IMR-90 (cell line): ENCODE measurements around the gene GPR153. TPM values are rescaled to one million over a fixed set of nuclear protein-coding genes. Genes with fewer than 3 reads are reported as not detected.

Experiments used
- ATAC-seq: fragments of 200-7000 bp; cut with Tn5 transposase; 2 replicates; pipeline ENCODE4 v1.9.1; 2020; ENCODE audit warnings: low read depth, mild to moderate bottlenecking, moderate library complexity
- BruUV-seq: library from RNA; stranded (reverse); fragments of 400-500 nt; replicated peaks from 2 replicates; lab custom pipeline; 2021; lab: Mats Ljungman, UMichigan
- CTCF ChIA-PET: fragments of 300-600 bp; formaldehyde crosslinking; extraction: SDS; loops from one replicate; lab custom pipeline; 2021; ENCODE audit warnings: antibody characterized with exemption; lab: Yijun Ruan, JAX
- POLR2A ChIA-PET: fragments of 300-600 bp; sonication (Branson Sonifier 250); formaldehyde crosslinking; loops from one replicate; lab custom pipeline; 2022; ENCODE audit warnings: antibody characterized with exemption; ENCODE audit not compliant: unreplicated experiment; lab: Charles Lee
- DNase-seq: peaks from one replicate; pipeline ENCODE4 v3.0.0; 2013
- H2AFZ ChIP-seq: replicated peaks from 2 replicates; pipeline ENCODE3; 2013; ENCODE audit warnings: low read length, mild to moderate bottlenecking; ENCODE audit not compliant: poor library complexity
- H2AK5ac ChIP-seq: 2 replicates; pipeline ENCODE4 v1.6.1; 2013; ENCODE audit warnings: low read depth, low read length, inconsistent platforms
- H2AK9ac ChIP-seq: replicated peaks from 2 replicates; pipeline ENCODE3; 2013; ENCODE audit warnings: mild to moderate bottlenecking, low read depth, low read length, moderate library complexity; ENCODE audit not compliant: poor library complexity
- H2BK120ac ChIP-seq: 2 replicates; pipeline ENCODE4 v1.6.1; 2013; ENCODE audit warnings: low read depth, low read length, inconsistent platforms
- H2BK15ac ChIP-seq: 3 replicates; pipeline ENCODE4 v1.6.1; 2013; ENCODE audit warnings: low read depth, low read length, inconsistent platforms
- H2BK20ac ChIP-seq: 2 replicates; pipeline ENCODE4 v1.6.1; 2013; ENCODE audit warnings: low read depth, mild to moderate bottlenecking, inconsistent platforms, low read length, moderate library complexity
- H2BK5ac ChIP-seq: 2 replicates; pipeline ENCODE4 v1.6.1; 2013; ENCODE audit warnings: mild to moderate bottlenecking, low read depth, low read length, inconsistent platforms; ENCODE audit not compliant: poor library complexity, severe bottlenecking
- H3K14ac ChIP-seq: replicated peaks from 2 replicates; pipeline ENCODE4 v1.6.1; 2013; ENCODE audit warnings: low read depth, low read length, inconsistent platforms
- H3K18ac ChIP-seq: 2 replicates; pipeline ENCODE4 v1.6.1; 2013; ENCODE audit warnings: low read depth, low read length, control low read depth
- H3K23ac ChIP-seq: 2 replicates; pipeline ENCODE4 v1.6.1; 2013; ENCODE audit warnings: low read depth, low read length, inconsistent platforms
- H3K27ac ChIP-seq: 2 replicates; pipeline ENCODE4 v1.5.1; 2013; ENCODE audit warnings: mild to moderate bottlenecking, control low read depth, low read length; ENCODE audit not compliant: insufficient read depth
- H3K27me3 ChIP-seq: 2 replicates; pipeline ENCODE4 v1.6.1; 2013; ENCODE audit warnings: low read length; ENCODE audit not compliant: control insufficient read depth, insufficient read depth
- H3K36me3 ChIP-seq: 2 replicates; pipeline ENCODE4 v1.6.1; 2013; ENCODE audit warnings: low read length, mixed read lengths; ENCODE audit not compliant: control insufficient read depth, insufficient read depth
- H3K4ac ChIP-seq: 2 replicates; pipeline ENCODE4 v1.6.1; 2013; ENCODE audit warnings: low read depth, low read length, inconsistent platforms
- H3K4me1 ChIP-seq: 2 replicates; pipeline ENCODE4 v1.6.1; 2013; ENCODE audit warnings: low read length, mixed read lengths; ENCODE audit not compliant: control insufficient read depth, insufficient read depth
- H3K4me2 ChIP-seq: 2 replicates; pipeline ENCODE4 v1.6.1; 2013; ENCODE audit warnings: low read depth, mild to moderate bottlenecking, control low read depth, low read length, moderate library complexity
- H3K4me3 ChIP-seq: 2 replicates; pipeline ENCODE4 v1.5.1; 2013; ENCODE audit warnings: low read depth, mild to moderate bottlenecking, control low read depth, low read length, moderate library complexity; ENCODE audit not compliant: insufficient read depth
- H3K56ac ChIP-seq: 2 replicates; pipeline ENCODE4 v1.6.1; 2013; ENCODE audit warnings: low read length, inconsistent platforms; ENCODE audit not compliant: insufficient read depth; ENCODE audit errors: extremely low read depth
- H3K79me1 ChIP-seq, 2 experiments: 2 replicates each; pipeline ENCODE4 v1.6.1; 2013; ENCODE audit warnings: low read length in 2 of 2, inconsistent platforms in 1 of 2, low read depth in 1 of 2
- H3K9ac ChIP-seq: 2 replicates; pipeline ENCODE4 v1.6.1; 2013; ENCODE audit warnings: low read depth, low read length, control low read depth
- H3K9me1 ChIP-seq: 2 replicates; pipeline ENCODE4 v1.6.1; 2013; ENCODE audit warnings: low read length, inconsistent platforms; ENCODE audit not compliant: insufficient read depth
- H3K9me3 ChIP-seq: 2 replicates; pipeline ENCODE4 v1.6.1; 2013; ENCODE audit warnings: low read length; ENCODE audit not compliant: control insufficient read depth, insufficient read depth
- H4K20me1 ChIP-seq: 2 replicates; pipeline ENCODE4 v1.6.1; 2013; ENCODE audit warnings: low read length, inconsistent platforms; ENCODE audit not compliant: insufficient read depth
- H4K5ac ChIP-seq: 2 replicates; pipeline ENCODE4 v1.6.1; 2013; ENCODE audit warnings: mild to moderate bottlenecking, low read depth, low read length, control low read depth
- H4K8ac ChIP-seq, 2 experiments: 2 replicates each; pipeline ENCODE4 v1.6.1; 2013; ENCODE audit warnings: low read depth in 2 of 2, low read length in 2 of 2, control low read depth in 1 of 2, inconsistent platforms in 1 of 2
- H4K91ac ChIP-seq: 2 replicates; pipeline ENCODE4 v1.6.1; 2013; ENCODE audit warnings: low read depth, low read length, inconsistent platforms; ENCODE audit not compliant: insufficient read depth
- CEBPB ChIP-seq: IDR thresholded peaks from 2 replicates; pipeline ENCODE4 v1.6.1; 2012; ENCODE audit warnings: low read depth, low read length, improper control_type of control experiment
- CHD1 ChIP-seq: IDR thresholded peaks from 2 replicates; pipeline ENCODE4 v1.6.1; 2012; ENCODE audit warnings: low read depth, low read length, improper control_type of control experiment
- NFE2L2 ChIP-seq: fragments of 150-350 bp; IDR thresholded peaks from 2 replicates; pipeline ENCODE4 v1.6.1; 2016; ENCODE audit warnings: low read depth, mild to moderate bottlenecking, low read length
- USF2 ChIP-seq: fragments of 150-350 bp; IDR thresholded peaks from 2 replicates; pipeline ENCODE4 v1.6.1; 2017; ENCODE audit warnings: mild to moderate bottlenecking, antibody characterized with exemption, low read length, low read depth
- WGBS, 2 experiments: methylation state at CpG; one replicate each; pipeline versions ENCODE4 v1.1.5 to v1.1.7; 2013; ENCODE audit warnings: missing lambda C conversion rate in 2 of 2; ENCODE audit not compliant: insufficient read length in 1 of 2; ENCODE audit errors: extremely low coverage in 2 of 2; 5-methylcytosine and 5-hydroxymethylcytosine counted together
- dilution Hi-C: fragments of 300-500 bp; cut with HindIII; formaldehyde crosslinking; loops from one replicate; pipeline ENCODE4 v1.14.3; 2018; ENCODE audit warnings: low sequenced_read_pairs; ENCODE audit not compliant: unreplicated experiment
- in situ Hi-C: fragments of 300-500 bp; cut with MboI; formaldehyde crosslinking; loops from 3 replicates; pipeline ENCODE4 v1.14.3; 2019; ENCODE audit warnings: low sequenced_read_pairs, inconsistent platforms, mixed read lengths
- intact Hi-C: fragments of 100-400 bp; cut with micrococcal nuclease; formaldehyde crosslinking; loops from 2 replicates; pipeline ENCODE4 v1.10.0; 2022
- polyA plus RNA-seq, 3 experiments: library from polyadenylated mRNA; depleted of rRNA; stranded (reverse); fragments of >200 nt; gene quantifications; 2 replicates each; pipeline ENCODE4 v1.2.3, GENCODE V29; 2012; ENCODE audit warnings: low replicate concordance in 1 of 3
- total RNA-seq: library from RNA; depleted of rRNA; stranded (reverse); fragments of >200 nt; gene quantifications from 2 replicates; pipeline ENCODE4 v1.2.3, GENCODE V29; 2012
- TF ChIP-seq, protein P1 (sequence below): conservative IDR thresholded peaks from 2 replicates; pipeline ENCODE4 v1.5.1; 2012; ENCODE audit warnings: mild to moderate bottlenecking, low read depth, low read length, improper control_type of control experiment

GPR153 gene
- total and polyA plus RNA-seq, 2 of the 4 experiments (the other 2 are of a cell fraction) = 1.8 to 5.2 TPM

- Histone ChIP-seq H2AFZ (no peak overlapping the region), H3K9me1 (no peaks in the 10 kb centered on the region), H2BK5ac (no peak overlapping the region), H2BK120ac (no peak overlapping the region), H4K91ac (no peak overlapping the region), H4K20me1 (peaks cover 9% of the 10 kb centered on the region), H3K36me3 (no peaks in the 10 kb centered on the region), H3K79me1 (no peaks in the 10 kb centered on the region), H3K4me1 (no peaks in the 10 kb centered on the region), H3K14ac (no peak overlapping the region), H3K56ac (no peak overlapping the region), H3K18ac (no peak overlapping the region), H2AK5ac (no peak overlapping the region), H2BK20ac (no peak overlapping the region), H3K4ac (no peak overlapping the region), H3K23ac (no peak overlapping the region), H3K4me2 (no peak overlapping the region), H3K4me3 (no peak overlapping the region), H4K5ac (no peak overlapping the region), H2AK9ac (no peak overlapping the region), H3K27me3 (peaks cover 30% of the 10 kb centered on the region), H3K9me3 (no peaks in the 10 kb centered on the region), H3K9ac (no peak overlapping the region), H2BK15ac (no peak overlapping the region), H3K27ac (no peak overlapping the region), H4K8ac (no peak overlapping the region)
- POLR2A ChIA-PET = no interaction called here
- WGBS, 2 experiments = 79% methylated on average over 5 of the region's 15 CpGs; no CpG with 5 or more reads in 1 of the 2 experiments
- CTCF ChIA-PET = interaction anchor here (0.6 kb wide), 1 partner anchor 88 kb away, joined by 3 read pairs; no protein-coding TSS in a partner anchor
- in situ Hi-C loops (loop anchor here (10.0 kb wide), 1 partner anchor 153 kb away; no protein-coding TSS in a partner anchor), intact Hi-C loops (no loop called here), dilution Hi-C loops (no loop called here)
- BruUV-seq = no TSS peak
- TF ChIP-seq NFE2L2 = no peak
- TF ChIP-seq, protein P1, sequence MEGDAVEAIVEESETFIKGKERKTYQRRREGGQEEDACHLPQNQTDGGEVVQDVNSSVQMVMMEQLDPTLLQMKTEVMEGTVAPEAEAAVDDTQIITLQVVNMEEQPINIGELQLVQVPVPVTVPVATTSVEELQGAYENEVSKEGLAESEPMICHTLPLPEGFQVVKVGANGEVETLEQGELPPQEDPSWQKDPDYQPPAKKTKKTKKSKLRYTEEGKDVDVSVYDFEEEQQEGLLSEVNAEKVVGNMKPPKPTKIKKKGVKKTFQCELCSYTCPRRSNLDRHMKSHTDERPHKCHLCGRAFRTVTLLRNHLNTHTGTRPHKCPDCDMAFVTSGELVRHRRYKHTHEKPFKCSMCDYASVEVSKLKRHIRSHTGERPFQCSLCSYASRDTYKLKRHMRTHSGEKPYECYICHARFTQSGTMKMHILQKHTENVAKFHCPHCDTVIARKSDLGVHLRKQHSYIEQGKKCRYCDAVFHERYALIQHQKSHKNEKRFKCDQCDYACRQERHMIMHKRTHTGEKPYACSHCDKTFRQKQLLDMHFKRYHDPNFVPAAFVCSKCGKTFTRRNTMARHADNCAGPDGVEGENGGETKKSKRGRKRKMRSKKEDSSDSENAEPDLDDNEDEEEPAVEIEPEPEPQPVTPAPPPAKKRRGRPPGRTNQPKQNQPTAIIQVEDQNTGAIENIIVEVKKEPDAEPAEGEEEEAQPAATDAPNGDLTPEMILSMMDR = no peak
- no peak for TF ChIP-seq CHD1
- no peak for TF ChIP-seq USF2
- no peak for TF ChIP-seq CEBPB
- DNase-seq = no peak
- no peak for ATAC-seq
Observed at GRCh38 chr1:6251681-6252373, 9.1 kb downstream of the GPR153 start.
